ENCODE data around the gene FGF6.

GRCh38 chr12:4441355-4442335 is 4.0 kb downstream of the FGF6 start:
- TF ChIP-seq CTCF (IDR thresholded peaks at IDR 0.05; ENCODE audit: low read depth, low read length, missing input control): no peak
- TF ChIP-seq YY1 (IDR thresholded peaks at IDR 0.05): no peak
- no peak for TF ChIP-seq REST (IDR thresholded peaks at IDR 0.05)
- TF ChIP-seq JUND (IDR thresholded peaks at IDR 0.05): no peak
- no peak for TF ChIP-seq SP1 (IDR thresholded peaks at IDR 0.05)
- no peak for TF ChIP-seq EGR1 (IDR thresholded peaks at IDR 0.05; ENCODE audit: low read depth in 2 of 2)

Measured in liver (tissue), 3 donors.